Stimulated activated naive CD8-positive, alpha-beta T cell treated with anti-CD3 and anti-CD28 coated beads, Interleukin-15, amount 100 ng/mL, for 72 hours (primary cell): ENCODE measurements around the gene TENM4.
A peak's percentile ranks its signal among the peaks of the same experiment; 100 is the strongest.
"Not testable (repeated sequence)": the region's sequence is repeated elsewhere in the genome, so short reads cannot be mapped to it uniquely, and the experiment has no call there.

Source experiments
- ATAC-seq: fragments of 150-1000 bp; cut with Tn5 transposase; 2 replicates; pipeline ENCODE4 v1.10.0; 2021; ENCODE audit warnings: mild to moderate bottlenecking, moderate library complexity
- DNase-seq, 2 donors: peaks; one replicate each; pipeline ENCODE4 v3.0.0; 2021 to 2022
- H3K27ac Mint-ChIP-seq, 2 donors: one replicate each; pipeline ENCODE4 v1.8.0; 2022; ENCODE audit warnings: mild to moderate bottlenecking in 2 of 2, mixed read lengths in 2 of 2, moderate library complexity in 2 of 2
- H3K27me3 Mint-ChIP-seq: one replicate; pipeline ENCODE4 v1.8.0; 2022; ENCODE audit warnings: mixed read lengths
- H3K4me1 Mint-ChIP-seq: one replicate; pipeline ENCODE4 v1.8.0; 2022; ENCODE audit warnings: mild to moderate bottlenecking, mixed read lengths
- H3K4me3 Mint-ChIP-seq, 2 donors: one replicate each; pipeline ENCODE4 v1.8.0; 2022; ENCODE audit warnings: mild to moderate bottlenecking in 2 of 2, mixed read lengths in 2 of 2, moderate library complexity in 1 of 2
- H3K9me3 Mint-ChIP-seq, 2 donors: one replicate each; pipeline ENCODE4 v1.8.0; 2022; ENCODE audit warnings: mixed read lengths in 2 of 2

TENM4 gene

DNA sequence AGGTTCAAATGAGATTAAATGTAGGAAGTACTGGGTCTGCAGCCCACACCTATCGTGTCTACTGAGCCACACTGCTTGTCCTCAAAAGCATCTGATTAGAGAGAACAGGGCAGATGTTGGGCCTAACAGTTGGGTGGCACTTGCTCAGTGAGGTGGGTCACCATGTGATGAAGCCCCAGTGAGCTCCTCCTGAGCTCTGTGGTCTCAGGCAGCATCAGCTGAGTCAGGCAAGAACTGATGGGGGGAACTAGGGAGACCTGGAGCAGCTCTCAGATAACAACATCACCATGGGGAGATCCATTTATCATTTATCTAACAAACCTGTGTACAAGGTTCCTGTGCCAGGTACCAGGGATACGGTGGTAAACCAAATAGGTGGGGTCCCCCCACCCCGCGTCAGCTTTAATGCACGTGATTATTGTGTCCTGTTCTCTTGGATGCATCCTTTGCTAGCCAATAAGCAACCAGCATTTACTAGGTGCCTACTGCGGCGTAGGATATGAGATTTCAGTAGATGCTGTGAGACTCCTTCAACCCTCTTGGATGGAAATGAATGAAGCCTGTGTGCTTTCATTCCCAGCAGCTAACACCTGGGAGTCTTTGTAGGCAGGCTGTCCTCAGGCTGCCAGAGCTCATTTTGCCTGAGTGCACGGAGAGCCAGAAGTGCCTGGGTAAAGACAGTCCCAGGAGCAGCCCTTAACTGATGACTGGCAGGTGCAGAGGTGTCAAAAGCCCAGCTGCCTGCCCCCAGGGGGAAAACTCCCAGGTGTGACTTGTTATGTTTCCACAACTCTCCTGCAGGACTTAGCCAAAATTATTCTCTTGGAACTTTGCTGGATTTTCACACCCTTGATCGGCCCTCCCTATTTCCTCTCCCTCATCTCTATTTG is 792.6 kb downstream of the TENM4 start:
- no peaks in the 10 kb centered on the region for H3K9me3 Mint-ChIP-seq
- peaks cover 7% of the 10 kb centered on the region for H3K27me3 Mint-ChIP-seq
- peak overlapping the region in 1 of 2 donors; percentile 19 for H3K27ac Mint-ChIP-seq
- ATAC-seq: no peak
- peaks cover 64% of the 10 kb centered on the region for H3K4me1 Mint-ChIP-seq
- H3K4me3 Mint-ChIP-seq: no peak overlapping the region
- DNase-seq: no peak

GRCh38 chr11:78647266-78647915 is 793.4 kb downstream of the TENM4 start:
- H3K4me3 Mint-ChIP-seq: no peak overlapping the region
- ATAC-seq: no peak
- DNase-seq: no peak
- H3K4me1 Mint-ChIP-seq: peaks cover 64% of the 10 kb centered on the region
- peaks cover 7% of the 10 kb centered on the region for H3K27me3 Mint-ChIP-seq
- H3K9me3 Mint-ChIP-seq: no peaks in the 10 kb centered on the region
- H3K27ac Mint-ChIP-seq: no peak overlapping the region

- H3K27me3 Mint-ChIP-seq: peaks cover 7% of the 10 kb centered on the region
- no peak overlapping the region for H3K4me3 Mint-ChIP-seq
- peak; percentile 66 for ATAC-seq
- peaks cover 57% of the 10 kb centered on the region for H3K4me1 Mint-ChIP-seq
- no peaks in the 10 kb centered on the region for H3K9me3 Mint-ChIP-seq
- no peak overlapping the region for H3K27ac Mint-ChIP-seq
- peak; percentile 35 to 49 for DNase-seq
Observed at GRCh38 chr11:78646564-78647185, 794.2 kb downstream of the TENM4 start.

- peak; percentile 66 for ATAC-seq
- Mint-ChIP-seq H3K9me3 (no peaks in the 10 kb centered on the region), H3K27me3 (peaks cover 2% of the 10 kb centered on the region), H3K4me3 (no peak overlapping the region), H3K27ac (peak overlapping the region in 1 of 2 donors; percentile 85), H3K4me1 (peaks cover 45% of the 10 kb centered on the region)
- peak; percentile 55 to 64 for DNase-seq
Observed at GRCh38 chr11:78645226-78646202, 795.3 kb downstream of the TENM4 start.

GRCh38 chr11:78643676-78644056 is 797.2 kb downstream of the TENM4 start:
- Mint-ChIP-seq H3K27ac (peak overlapping the region in 1 of 2 donors; percentile 22), H3K9me3 (no peaks in the 10 kb centered on the region), H3K27me3 (no peaks in the 10 kb centered on the region), H3K4me3 (no peak overlapping the region), H3K4me1 (peaks cover 37% of the 10 kb centered on the region)
- no peak for DNase-seq
- no peak for ATAC-seq

- Mint-ChIP-seq H3K4me1 (peaks cover 39% of the 10 kb centered on the region), H3K9me3 (no peaks in the 10 kb centered on the region), H3K27me3 (no peaks in the 10 kb centered on the region), H3K4me3 (peak overlapping the region in 1 of 2 donors; percentile 36), H3K27ac (peak overlapping the region; percentile 12 to 77)
- ATAC-seq (no peak), DNase-seq (no peak)
Observed at GRCh38 chr11:78642979-78643675, 797.7 kb downstream of the TENM4 start.

- ATAC-seq (no peak), DNase-seq (no peak)
- Mint-ChIP-seq H3K27ac (no peak overlapping the region), H3K27me3 (no peaks in the 10 kb centered on the region), H3K4me1 (peaks cover 41% of the 10 kb centered on the region), H3K4me3 (no peak overlapping the region), H3K9me3 (no peaks in the 10 kb centered on the region)
Observed at GRCh38 chr11:78641541-78641940, 799.3 kb downstream of the TENM4 start.

GRCh38 chr11:78638704-78639380 is 802.0 kb downstream of the TENM4 start:
- DNase-seq (no peak), ATAC-seq (peak; percentile 28)
- peaks cover 7% of the 10 kb centered on the region for H3K27me3 Mint-ChIP-seq
- H3K4me3 Mint-ChIP-seq: no peak overlapping the region
- H3K27ac Mint-ChIP-seq: no peak overlapping the region
- peaks cover 39% of the 10 kb centered on the region for H3K4me1 Mint-ChIP-seq
- H3K9me3 Mint-ChIP-seq: peaks cover 7% of the 10 kb centered on the region in 2 donors

DNA sequence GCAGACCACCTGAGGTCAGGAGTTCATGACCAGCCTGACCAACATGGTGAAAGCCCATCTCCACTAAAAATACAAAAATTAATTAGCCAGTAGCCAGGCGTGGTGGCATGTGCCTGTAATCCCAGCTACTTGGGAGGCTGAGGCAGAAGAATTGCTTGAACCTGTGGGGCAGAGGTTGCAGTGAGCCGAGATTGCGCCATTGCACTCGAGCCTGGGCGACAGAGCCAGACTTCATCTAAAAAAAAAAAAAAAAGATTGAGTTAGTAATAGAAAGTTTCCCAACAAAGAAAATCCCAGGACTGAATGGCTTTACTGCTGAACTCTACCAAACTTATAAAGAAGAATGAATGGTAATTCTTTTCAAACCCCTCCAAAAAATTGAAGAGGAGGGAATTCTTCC is 803.3 kb downstream of the TENM4 start:
- H3K27ac Mint-ChIP-seq, H3K4me3 Mint-ChIP-seq, ATAC-seq, H3K9me3 Mint-ChIP-seq, DNase-seq: not testable (repeated sequence)
- Mint-ChIP-seq H3K27me3 (peaks cover 10% of the 10 kb centered on the region), H3K4me1 (peaks cover 29% of the 10 kb centered on the region)

DNA sequence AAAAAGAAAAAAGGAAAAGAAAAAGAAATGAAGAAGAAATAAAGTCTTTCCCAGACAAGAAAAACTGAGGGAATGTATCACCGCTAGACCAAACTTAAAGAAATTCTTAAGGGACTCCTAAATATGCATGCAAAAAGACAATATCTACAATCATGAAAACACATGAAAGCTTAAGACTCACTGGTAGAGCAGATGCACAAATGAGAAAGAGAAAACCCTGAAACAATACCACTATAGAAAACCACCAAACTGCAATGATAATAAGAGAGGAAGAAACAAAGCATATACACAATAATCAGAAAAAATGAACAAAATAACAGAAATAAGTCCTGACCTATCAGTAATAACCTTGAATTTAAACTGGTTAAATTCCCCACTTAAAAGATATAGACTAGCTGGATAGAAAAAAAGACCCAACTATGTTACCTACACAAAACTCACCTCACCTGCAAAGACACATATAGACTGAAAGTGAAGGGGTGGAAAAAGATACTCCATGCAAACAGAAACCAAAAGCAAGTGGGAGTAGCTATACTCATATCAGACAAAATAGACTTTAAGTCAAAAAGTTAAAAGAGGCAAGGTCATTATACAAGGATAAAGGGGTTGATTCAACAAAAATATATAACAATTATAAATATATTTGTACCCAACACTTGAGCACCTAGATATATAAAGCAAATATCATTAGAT is 804.9 kb downstream of the TENM4 start:
- Mint-ChIP-seq H3K9me3 (peaks cover 9 to 10% of the 10 kb centered on the region in 2 donors), H3K4me3 (peak overlapping the region in 1 of 2 donors; percentile 14), H3K27me3 (peaks cover 10% of the 10 kb centered on the region), H3K4me1 (peaks cover 27% of the 10 kb centered on the region), H3K27ac (no peak overlapping the region)
- ATAC-seq (peak; percentile 80), DNase-seq (no peak)

- ATAC-seq (peak; percentile 63), DNase-seq (no peak)
- Mint-ChIP-seq H3K27me3 (peaks cover 10% of the 10 kb centered on the region), H3K27ac (peak overlapping the region in 1 of 2 donors; percentile 22), H3K9me3 (peaks cover 17 to 25% of the 10 kb centered on the region in 2 donors), H3K4me3 (no peak overlapping the region), H3K4me1 (peaks cover 27% of the 10 kb centered on the region)
Observed at GRCh38 chr11:78633516-78634310, 807.1 kb downstream of the TENM4 start.

- Mint-ChIP-seq H3K27me3 (peaks cover 13% of the 10 kb centered on the region), H3K4me3 (no peak overlapping the region), H3K27ac (no peak overlapping the region), H3K9me3 (peaks cover 30 to 35% of the 10 kb centered on the region in 2 donors), H3K4me1 (peaks cover 17% of the 10 kb centered on the region)
- DNase-seq (no peak), ATAC-seq (no peak)
Observed at GRCh38 chr11:78630561-78631303, 810.1 kb downstream of the TENM4 start.
